SH-SY5Y (cell line): ENCODE measurements around the gene CYB5B.

Experiments used
- GATA2 ChIP-seq: IDR thresholded peaks from 2 replicates; pipeline ENCODE4 v1.6.1; 2011; ENCODE audit warnings: mild to moderate bottlenecking, low read depth, low read length
- GATA3 ChIP-seq: IDR thresholded peaks from 2 replicates; pipeline ENCODE4 v1.6.1; 2011; ENCODE audit warnings: low read depth, mild to moderate bottlenecking, low read length, moderate library complexity

DNA sequence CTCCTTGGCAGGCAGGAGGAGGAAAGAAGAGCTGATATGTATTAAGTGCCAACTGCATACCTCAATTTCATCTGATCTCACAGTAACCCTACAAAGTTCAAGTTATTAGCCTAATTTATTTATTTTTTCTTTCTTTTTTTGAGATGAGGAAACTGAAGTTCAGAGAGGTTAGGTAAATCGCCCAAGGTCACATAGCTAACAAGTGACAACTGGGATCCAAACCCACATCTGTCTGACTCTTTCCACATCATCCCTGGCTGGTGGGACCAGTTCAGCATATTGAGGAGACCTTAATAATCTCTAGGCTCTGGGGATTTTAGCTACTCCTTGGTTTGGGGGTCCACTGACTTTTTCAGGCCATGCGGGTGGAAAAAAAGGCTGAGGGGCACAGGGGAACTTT is 60.9 kb downstream of the CYB5B start:
- no peak for TF ChIP-seq GATA2
- TF ChIP-seq GATA3: no peak
